Central memory CD8-positive, alpha-beta T cell (primary cell): ENCODE data around the gene ACOXL.
A peak's percentile ranks its signal among the peaks of the same experiment; 100 is the strongest.
"Not testable (repeated sequence)": the region's sequence is repeated elsewhere in the genome, so short reads cannot be mapped to it uniquely, and the experiment has no call there.

Experiments
- ATAC-seq: fragments of 150-1000 bp; cut with Tn5 transposase; replicated peaks from 2 replicates; pipeline ENCODE4 v1.10.0; 2022; ENCODE audit warnings: mild to moderate bottlenecking, moderate FRiP score, moderate number of reproducible peaks; ENCODE audit not compliant: poor library complexity, severe bottlenecking; ENCODE audit errors: extremely low read depth
- DNase-seq, 2 donors: peaks; one replicate each; pipeline ENCODE4 v3.0.0; 2021; ENCODE audit warnings: low spot score in 2 of 2
- H3K27ac Mint-ChIP-seq: one replicate; pipeline ENCODE4 v1.8.0; 2022; ENCODE audit warnings: low read depth, mild to moderate bottlenecking, moderate library complexity, mixed read lengths
- H3K27me3 Mint-ChIP-seq: one replicate; pipeline ENCODE4 v1.8.0; 2022; ENCODE audit warnings: mixed read lengths
- H3K36me3 Mint-ChIP-seq: one replicate; pipeline ENCODE4 v1.8.0; 2022; ENCODE audit warnings: mild to moderate bottlenecking, moderate library complexity, mixed read lengths; ENCODE audit not compliant: insufficient read depth
- H3K4me1 Mint-ChIP-seq: one replicate; pipeline ENCODE4 v1.8.0; 2022; ENCODE audit warnings: mixed read lengths
- H3K4me3 Mint-ChIP-seq: one replicate; pipeline ENCODE4 v1.8.0; 2022; ENCODE audit warnings: mild to moderate bottlenecking, moderate library complexity, mixed read lengths
- H3K9me3 Mint-ChIP-seq: one replicate; pipeline ENCODE4 v1.8.0; 2022; ENCODE audit warnings: mixed read lengths

The ACOXL gene

DNA sequence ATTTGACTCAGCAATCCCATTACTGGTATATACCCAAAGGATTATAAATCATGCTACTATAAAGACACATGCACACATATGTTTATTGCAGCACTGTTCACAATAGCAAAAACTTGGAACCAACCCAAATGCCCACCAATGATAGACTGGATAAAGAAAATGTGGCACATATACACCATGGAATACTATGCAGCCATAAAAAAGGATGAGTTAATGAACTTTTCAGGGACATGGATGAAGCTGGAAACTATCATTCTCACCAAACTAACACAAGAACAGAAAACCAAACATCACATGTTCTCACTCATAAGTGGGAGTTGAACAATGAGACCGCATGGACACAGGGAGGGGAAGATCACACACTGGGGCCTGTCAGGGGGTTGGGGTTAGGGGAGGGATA, 350.3 kb downstream of the ACOXL start:
- H3K27me3 Mint-ChIP-seq: peaks cover 96% of the 10 kb centered on the region
- not testable (repeated sequence) for DNase-seq, H3K27ac Mint-ChIP-seq

DNA sequence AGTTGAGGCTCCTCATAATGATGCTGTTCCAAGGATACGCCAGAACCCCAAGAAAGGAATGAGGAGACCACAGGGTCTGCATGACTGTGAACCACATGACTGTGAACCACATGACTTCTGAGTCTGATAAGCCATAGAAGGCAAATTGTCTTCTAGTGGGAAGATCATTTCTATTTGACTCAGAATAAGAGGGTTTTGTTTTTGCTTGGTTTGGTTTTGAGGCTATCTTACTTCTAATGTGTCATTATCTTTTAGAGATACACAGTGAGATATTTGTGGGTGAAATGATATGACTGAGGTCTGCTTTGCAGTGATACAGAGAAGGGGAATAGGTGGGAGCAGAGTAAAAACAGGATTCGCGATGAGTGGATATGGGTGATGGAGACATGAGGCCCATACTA, 359.4 kb downstream of the ACOXL start:
- Mint-ChIP-seq H3K27me3 (peaks cover 50% of the 10 kb centered on the region), H3K4me1 (no peaks in the 10 kb centered on the region), H3K4me3 (no peak overlapping the region), H3K9me3 (no peaks in the 10 kb centered on the region), H3K36me3 (no peaks in the 10 kb centered on the region), H3K27ac (no peak overlapping the region)
- DNase-seq (no peak), ATAC-seq (no peak)

More for the DNA sequence above, 350.3 kb downstream of the ACOXL start:
- not testable (repeated sequence) for H3K9me3 Mint-ChIP-seq, H3K4me1 Mint-ChIP-seq, H3K36me3 Mint-ChIP-seq, H3K4me3 Mint-ChIP-seq, ATAC-seq

DNA sequence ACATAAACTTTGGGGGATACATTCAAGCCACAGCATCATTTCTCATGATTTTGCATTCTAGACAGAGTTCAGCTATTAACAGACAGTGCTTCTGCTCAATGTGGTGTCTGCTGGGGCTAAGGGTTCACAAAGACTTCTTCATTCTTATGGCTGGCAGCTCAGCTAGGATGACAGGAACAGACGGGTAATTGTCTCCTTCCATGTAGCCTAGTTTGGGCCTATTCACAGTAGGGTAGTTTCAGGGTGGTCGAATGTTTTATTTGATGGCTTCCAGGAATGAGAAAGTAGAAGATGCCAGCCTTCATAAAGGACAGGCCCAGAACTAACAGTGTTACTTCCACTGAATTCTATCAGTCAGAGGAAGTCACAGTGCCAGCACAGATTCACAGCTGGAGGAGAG, 362.3 kb downstream of the ACOXL start:
- peaks cover 41% of the 10 kb centered on the region for H3K27me3 Mint-ChIP-seq
- H3K4me1 Mint-ChIP-seq: no peaks in the 10 kb centered on the region
- H3K27ac Mint-ChIP-seq: no peak overlapping the region
- DNase-seq: no peak
- no peak overlapping the region for H3K4me3 Mint-ChIP-seq
- ATAC-seq: no peak
- no peaks in the 10 kb centered on the region for H3K9me3 Mint-ChIP-seq
- no peaks in the 10 kb centered on the region for H3K36me3 Mint-ChIP-seq

DNA sequence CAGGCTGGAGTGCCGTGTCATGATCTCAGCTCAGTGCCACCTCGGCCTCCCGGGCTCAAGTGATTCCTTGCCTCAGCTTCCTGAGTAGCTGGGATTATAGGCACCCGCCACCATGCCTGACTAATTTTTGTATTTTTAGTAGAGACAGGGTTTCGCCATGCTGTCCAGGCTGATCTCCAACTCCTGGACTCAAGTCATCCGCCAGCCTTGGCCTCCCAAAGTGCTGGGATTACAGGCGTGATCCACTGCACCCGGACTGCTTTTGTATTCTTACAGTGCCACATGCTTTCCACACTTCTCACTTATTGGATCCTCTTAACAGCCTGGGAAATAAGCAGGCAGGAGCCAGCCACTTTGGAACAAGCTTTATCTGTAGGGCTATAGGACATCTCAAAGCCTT, 363.1 kb downstream of the ACOXL start:
- H3K9me3 Mint-ChIP-seq: no peaks in the 10 kb centered on the region
- no peak overlapping the region for H3K27ac Mint-ChIP-seq
- no peak overlapping the region for H3K4me3 Mint-ChIP-seq
- H3K27me3 Mint-ChIP-seq: peaks cover 33% of the 10 kb centered on the region
- peaks cover 7% of the 10 kb centered on the region for H3K4me1 Mint-ChIP-seq
- DNase-seq (no peak), ATAC-seq (no peak)
- no peaks in the 10 kb centered on the region for H3K36me3 Mint-ChIP-seq

DNA sequence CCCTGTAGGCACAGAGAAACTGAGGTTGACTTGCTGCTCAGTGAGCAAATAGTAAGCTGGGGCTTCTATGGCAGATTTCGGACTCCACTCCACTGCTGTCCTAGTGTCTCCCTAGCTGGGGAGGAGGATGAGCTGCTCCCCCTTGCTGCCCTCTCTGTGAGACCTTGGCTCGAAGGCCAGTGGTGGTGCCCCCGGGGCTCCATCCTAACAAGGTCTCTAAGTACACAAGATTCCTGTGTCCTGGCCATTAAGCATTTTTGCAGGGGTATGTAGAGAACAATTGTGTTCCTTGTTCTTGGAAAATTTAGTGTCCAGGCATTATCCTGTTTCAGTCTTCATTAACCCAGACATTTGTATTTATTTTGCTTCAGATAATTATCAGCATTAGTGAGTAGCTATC, 367.0 kb downstream of the ACOXL start:
- no peaks in the 10 kb centered on the region for H3K36me3 Mint-ChIP-seq
- H3K9me3 Mint-ChIP-seq: no peaks in the 10 kb centered on the region
- peaks cover 14% of the 10 kb centered on the region for H3K4me1 Mint-ChIP-seq
- H3K27ac Mint-ChIP-seq: no peak overlapping the region
- DNase-seq (no peak), ATAC-seq (no peak)
- no peaks in the 10 kb centered on the region for H3K27me3 Mint-ChIP-seq
- no peak overlapping the region for H3K4me3 Mint-ChIP-seq

DNA sequence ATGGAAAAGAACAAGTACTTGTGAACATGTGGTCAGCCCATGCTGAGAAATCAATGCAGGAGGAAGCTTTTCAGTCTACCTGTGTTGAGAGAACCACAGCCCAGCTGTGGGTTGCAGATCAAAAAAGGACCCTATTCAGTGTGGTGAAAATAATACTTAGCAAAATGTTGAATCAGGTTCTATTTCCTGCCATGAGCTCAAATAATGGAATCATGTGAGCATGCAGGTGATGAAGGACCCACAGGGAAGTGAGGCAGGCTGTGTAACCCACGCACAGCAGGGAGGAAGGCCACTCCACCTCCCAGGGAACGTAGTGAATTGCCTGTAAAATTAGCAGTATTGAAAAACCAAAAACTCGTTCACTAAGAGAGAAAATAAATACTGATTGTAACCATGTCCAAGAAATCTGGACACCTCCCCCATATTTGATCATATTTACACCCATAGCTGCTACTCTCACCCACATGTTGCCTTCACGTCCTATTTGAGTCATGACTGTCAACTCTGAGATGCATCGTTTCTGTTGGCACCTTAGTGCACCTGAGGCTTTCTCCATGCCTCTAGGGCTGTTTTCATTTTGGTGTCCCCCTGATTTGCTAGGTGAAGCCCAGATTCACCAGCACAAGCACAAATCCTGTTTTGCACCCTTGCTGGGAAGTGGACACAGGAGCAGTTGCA, 367.9 kb downstream of the ACOXL start:
- H3K9me3 Mint-ChIP-seq: no peaks in the 10 kb centered on the region
- no peak overlapping the region for H3K4me3 Mint-ChIP-seq
- no peaks in the 10 kb centered on the region for H3K36me3 Mint-ChIP-seq
- ATAC-seq (no peak), DNase-seq (no peak)
- peak overlapping the region; percentile 30 for H3K27ac Mint-ChIP-seq
- H3K27me3 Mint-ChIP-seq: no peaks in the 10 kb centered on the region
- H3K4me1 Mint-ChIP-seq: peaks cover 14% of the 10 kb centered on the region

DNA sequence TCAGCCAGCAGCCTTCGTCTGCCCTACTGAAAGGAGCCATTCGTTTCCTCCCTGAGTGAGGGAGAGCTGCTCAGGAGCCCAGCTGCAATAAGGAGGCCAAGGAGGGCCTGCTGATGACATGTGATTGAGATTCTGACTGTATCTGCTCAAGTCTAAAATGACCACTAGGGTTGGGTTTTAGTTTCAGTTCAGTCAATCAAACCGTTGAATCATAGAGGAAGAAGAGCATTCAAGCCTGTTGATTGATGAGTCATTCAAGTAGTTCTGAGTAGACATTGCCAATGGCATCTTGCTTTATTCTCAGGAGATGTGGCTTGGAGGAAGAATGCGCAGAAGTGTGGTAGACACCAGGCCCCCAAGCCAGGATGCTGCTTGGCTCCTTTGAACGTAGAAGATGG, 368.4 kb downstream of the ACOXL start:
- Mint-ChIP-seq H3K27me3 (peaks cover 3% of the 10 kb centered on the region), H3K27ac (peak overlapping the region; percentile 30), H3K36me3 (no peaks in the 10 kb centered on the region), H3K4me1 (peaks cover 14% of the 10 kb centered on the region), H3K4me3 (no peak overlapping the region), H3K9me3 (no peaks in the 10 kb centered on the region)
- ATAC-seq (peak; percentile 58), DNase-seq (no peak)

DNA sequence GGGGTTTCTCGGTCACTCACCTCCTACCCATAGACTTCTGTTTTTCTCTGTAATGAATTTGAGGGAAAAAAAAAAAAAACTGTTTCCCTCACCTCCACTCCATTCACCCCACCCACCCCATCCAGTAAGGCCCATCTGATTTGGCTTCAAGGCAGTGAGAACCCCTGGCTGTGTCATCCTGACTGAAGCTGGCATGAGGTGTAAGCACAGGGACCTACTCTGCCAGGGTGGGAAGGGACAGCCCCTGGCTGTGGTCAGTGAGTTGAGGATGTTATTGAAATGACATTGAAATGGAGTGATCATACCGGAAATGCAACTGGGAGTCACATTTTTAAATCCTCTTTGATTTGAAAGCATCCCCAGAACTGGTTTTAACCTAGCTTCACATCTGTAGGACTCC, 369.2 kb downstream of the ACOXL start:
- Mint-ChIP-seq H3K27me3 (peaks cover 11% of the 10 kb centered on the region), H3K4me1 (peaks cover 14% of the 10 kb centered on the region), H3K4me3 (no peak overlapping the region), H3K9me3 (no peaks in the 10 kb centered on the region), H3K36me3 (no peaks in the 10 kb centered on the region), H3K27ac (no peak overlapping the region)
- DNase-seq: no peak
- ATAC-seq: no peak

DNA sequence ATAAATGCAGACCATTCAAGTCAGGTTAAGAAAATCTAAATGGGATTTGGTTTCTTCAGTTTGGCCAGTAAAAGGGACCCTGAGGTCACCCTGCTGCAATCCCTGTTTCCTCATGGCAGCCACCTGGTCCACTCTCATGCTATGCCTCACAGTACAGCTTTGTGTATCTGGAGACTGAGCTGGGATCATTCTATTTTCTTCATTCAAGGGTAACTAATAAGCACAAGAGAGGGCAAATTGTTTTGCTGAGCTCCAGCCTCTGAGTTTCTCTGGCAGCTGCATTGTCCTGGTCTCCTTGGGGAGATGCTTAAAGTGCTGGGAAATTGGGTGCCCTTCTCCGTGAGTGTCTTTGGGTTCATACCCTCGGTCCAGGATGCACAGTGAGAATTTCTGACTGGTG, 369.8 kb downstream of the ACOXL start:
- H3K27me3 Mint-ChIP-seq: peaks cover 12% of the 10 kb centered on the region
- no peaks in the 10 kb centered on the region for H3K9me3 Mint-ChIP-seq
- H3K4me1 Mint-ChIP-seq: peaks cover 14% of the 10 kb centered on the region
- no peak overlapping the region for H3K27ac Mint-ChIP-seq
- no peak overlapping the region for H3K4me3 Mint-ChIP-seq
- DNase-seq: no peak
- no peak for ATAC-seq
- H3K36me3 Mint-ChIP-seq: no peaks in the 10 kb centered on the region

DNA sequence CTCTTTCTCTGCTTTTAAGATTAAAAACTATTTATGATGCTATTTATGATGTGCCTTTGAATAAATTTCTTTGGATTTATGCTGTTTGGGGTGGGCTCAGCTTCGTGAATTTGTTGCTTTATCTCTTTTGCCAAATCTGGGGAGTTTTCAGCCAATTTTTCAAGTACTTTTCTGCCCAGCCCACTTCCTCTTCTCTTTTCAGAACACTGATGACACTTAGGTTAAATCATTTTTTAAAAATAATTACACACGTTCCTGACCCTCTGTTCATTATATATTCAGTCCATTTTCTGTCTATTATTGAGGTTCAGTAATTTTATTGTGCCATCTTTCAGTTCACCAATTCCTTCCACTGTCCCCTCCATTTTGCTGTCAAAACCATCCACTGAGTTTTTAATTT, 373.6 kb downstream of the ACOXL start:
- no peaks in the 10 kb centered on the region for H3K9me3 Mint-ChIP-seq
- H3K4me1 Mint-ChIP-seq: peaks cover 2% of the 10 kb centered on the region
- H3K4me3 Mint-ChIP-seq: no peak overlapping the region
- no peaks in the 10 kb centered on the region for H3K36me3 Mint-ChIP-seq
- no peak for DNase-seq
- no peak overlapping the region for H3K27ac Mint-ChIP-seq
- H3K27me3 Mint-ChIP-seq: peaks cover 31% of the 10 kb centered on the region
- no peak for ATAC-seq

DNA sequence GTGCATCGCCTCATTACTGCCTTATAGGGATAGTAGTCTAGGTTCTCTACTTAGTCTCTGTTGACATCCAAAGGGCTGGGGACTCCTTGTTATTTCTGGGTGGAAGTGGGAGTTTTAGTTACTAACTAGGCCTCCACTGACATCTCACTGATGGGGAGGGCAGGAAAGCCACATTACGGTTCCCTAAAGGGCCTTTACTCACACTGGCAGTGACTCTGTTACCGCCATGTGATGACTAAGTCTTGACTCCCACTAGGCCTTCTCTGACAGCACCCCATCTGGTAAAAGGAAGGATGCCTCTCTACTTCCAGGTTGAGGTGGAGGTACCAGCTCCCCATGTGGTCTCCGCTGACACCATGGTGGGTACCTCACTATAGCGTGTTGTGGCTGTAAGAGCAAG, 374.3 kb downstream of the ACOXL start:
- Mint-ChIP-seq H3K36me3 (no peaks in the 10 kb centered on the region), H3K27me3 (peaks cover 39% of the 10 kb centered on the region), H3K4me1 (no peaks in the 10 kb centered on the region), H3K9me3 (no peaks in the 10 kb centered on the region), H3K27ac (no peak overlapping the region), H3K4me3 (no peak overlapping the region)
- no peak for ATAC-seq
- DNase-seq: no peak

DNA sequence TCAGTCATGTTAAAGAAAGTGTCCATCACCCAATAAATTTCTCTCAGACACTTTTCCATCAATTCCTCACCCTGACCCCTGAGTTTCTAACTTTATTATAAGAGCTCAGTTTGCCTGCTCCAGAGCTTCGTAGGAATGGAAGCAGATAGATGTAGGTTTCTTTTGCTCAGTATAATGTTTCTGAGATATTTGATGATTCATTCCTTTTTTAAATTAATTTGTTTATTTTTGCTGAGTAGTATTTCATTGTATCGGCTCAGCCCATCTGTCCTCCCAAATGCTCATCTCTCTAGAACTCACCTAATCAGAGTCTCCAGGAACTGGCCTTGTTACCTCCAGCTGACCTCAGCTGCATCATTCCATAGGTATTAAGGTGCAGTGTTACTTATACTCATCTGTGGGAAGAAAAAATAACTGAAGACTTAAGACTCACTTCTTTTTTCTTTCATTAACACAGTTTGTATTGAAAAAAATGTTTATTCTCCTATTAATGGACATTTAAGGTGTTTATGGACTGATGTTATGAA, 376.4 kb downstream of the ACOXL start:
- peaks cover 60% of the 10 kb centered on the region for H3K27me3 Mint-ChIP-seq
- H3K4me1 Mint-ChIP-seq: no peaks in the 10 kb centered on the region
- ATAC-seq (no peak), DNase-seq (no peak)
- no peaks in the 10 kb centered on the region for H3K9me3 Mint-ChIP-seq
- H3K27ac Mint-ChIP-seq: no peak overlapping the region
- H3K36me3 Mint-ChIP-seq: no peaks in the 10 kb centered on the region
- no peak overlapping the region for H3K4me3 Mint-ChIP-seq

DNA sequence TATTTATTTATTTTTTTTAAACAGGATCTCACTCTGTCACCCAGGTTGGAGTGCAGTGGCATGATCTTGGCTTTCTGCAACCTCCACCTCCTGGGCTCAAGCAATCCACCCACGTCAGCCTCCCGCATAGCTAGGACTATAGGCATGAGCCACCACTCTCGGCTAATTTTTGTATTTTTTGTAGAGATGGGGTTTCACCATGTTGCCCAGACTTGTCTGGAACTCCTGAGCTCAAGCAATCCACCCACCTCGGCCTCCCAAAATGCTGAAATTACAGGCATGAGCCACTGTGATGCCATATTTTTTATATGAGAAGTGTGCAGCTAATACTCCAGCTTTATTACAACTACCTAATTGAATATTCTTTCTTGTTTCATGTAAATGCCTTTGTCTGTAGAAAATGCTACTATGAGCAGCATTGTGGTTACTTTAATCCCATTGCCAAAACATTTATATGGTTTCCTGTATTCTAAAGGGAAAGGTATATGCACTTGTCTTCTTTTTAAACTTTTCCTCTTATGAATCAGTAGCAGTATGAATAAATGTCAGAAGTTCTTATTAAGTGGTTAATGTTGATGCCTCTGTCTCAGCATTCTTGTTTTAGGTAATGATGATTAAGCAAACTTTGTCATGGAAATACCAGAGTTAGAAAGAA, 378.9 kb downstream of the ACOXL start:
- Mint-ChIP-seq H3K4me3 (no peak overlapping the region), H3K27ac (no peak overlapping the region), H3K27me3 (peaks cover 70% of the 10 kb centered on the region), H3K36me3 (no peaks in the 10 kb centered on the region), H3K9me3 (no peaks in the 10 kb centered on the region), H3K4me1 (peaks cover 6% of the 10 kb centered on the region)
- DNase-seq: no peak
- ATAC-seq: no peak
